ENCODE results near the gene TSPAN18.

The TSPAN18 gene

DNA sequence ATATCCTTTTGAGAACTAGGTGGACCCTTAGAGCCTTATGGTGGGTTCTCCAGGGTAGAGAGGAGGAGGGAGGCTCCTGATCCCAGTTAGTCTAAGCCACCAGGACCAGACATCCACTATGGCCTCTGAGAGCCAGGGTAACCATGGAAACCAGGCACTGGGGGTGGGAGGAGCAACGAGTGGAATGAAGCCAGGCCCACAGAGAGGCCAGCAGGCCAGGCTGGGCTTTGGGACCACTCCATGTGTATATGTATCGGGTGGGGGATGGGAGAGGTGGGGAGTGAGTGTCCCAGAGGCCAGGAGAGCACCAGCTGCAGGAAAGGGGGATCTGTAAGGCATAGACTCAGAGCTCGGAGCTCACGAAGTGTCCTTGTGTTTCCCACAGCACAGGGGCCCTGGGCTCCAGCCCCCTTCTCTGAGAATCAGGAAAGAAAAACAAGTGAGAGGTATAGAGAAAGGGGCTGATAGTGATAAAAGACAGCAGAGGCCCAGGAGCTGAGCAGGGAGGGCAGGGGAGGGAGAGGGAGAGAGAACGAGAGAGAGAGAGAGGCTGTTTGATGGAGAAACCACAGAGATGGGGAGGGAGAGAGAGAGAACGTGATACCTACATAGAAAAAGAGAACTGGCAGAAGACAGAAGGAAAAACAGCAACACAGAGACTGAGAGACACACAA is 15.5 kb upstream of the TSPAN18 start:
- DNase-seq (ENCODE audit: low spot score), result no peak

- DNase-seq (ENCODE audit: low spot score), result no peak
Measured at GRCh38 chr11:44711787-44712608, 14.8 kb upstream of the TSPAN18 start.

GRCh38 chr11:44713022-44713421 is 13.7 kb upstream of the TSPAN18 start:
- DNase-seq (ENCODE audit: low spot score), result no peak

GRCh38 chr11:44716256-44716655 is 10.5 kb upstream of the TSPAN18 start:
- no peak for DNase-seq (ENCODE audit: low spot score)

GRCh38 chr11:44718057-44718456 is 8.7 kb upstream of the TSPAN18 start:
- DNase-seq (ENCODE audit: low spot score), result no peak

- no peak for DNase-seq (ENCODE audit: low spot score)
Measured at GRCh38 chr11:44718612-44719390, 8.0 kb upstream of the TSPAN18 start.

GRCh38 chr11:44725016-44725685 is 1.6 kb upstream of the TSPAN18 start:
- DNase-seq (ENCODE audit: low spot score), result no peak

GRCh38 chr11:44725757-44726282 is 942 bp upstream of the TSPAN18 start:
- DNase-seq (ENCODE audit: low spot score), result no peak

DNA sequence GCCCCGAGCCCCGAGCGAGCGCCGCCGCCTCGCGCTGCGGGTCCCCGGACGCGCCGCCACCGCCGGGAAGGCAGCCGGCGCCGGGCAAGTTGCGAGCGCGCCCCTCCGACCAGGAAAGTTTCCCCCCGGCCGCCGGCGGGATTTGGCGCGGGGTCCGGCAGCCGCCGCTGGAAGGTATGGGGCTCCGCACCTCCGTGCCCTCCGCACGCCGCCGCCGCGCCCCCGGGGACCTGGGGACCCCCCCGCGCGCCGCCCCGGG is 281 bp downstream of the TSPAN18 start:
- DNase-seq (ENCODE audit: low spot score), result no peak

GRCh38 chr11:44727373-44728287 is 868 bp downstream of the TSPAN18 start:
- DNase-seq (ENCODE audit: low spot score), result peak; percentile 65

DNA sequence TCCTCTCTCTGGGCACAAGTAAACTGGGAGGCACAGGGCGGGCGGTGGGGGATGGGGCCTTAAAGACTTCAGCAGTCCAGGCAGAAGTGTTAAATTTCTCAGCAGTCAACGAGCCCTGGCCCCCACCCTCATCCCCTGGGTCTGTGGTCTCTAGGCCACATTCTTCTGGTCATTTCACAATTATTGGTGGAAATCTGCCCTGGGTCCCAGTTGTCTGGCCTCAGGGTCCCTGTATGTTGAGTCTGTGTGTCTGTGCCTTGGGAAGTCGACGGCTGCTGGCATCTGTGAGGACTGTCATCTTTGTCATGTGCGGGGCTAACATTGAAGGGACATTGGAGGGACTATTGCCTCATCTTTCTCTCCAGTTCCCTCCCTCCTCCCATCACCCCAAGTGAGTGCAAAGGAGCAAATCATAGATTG is 1.7 kb downstream of the TSPAN18 start:
- DNase-seq (ENCODE audit: low spot score), result no peak

- DNase-seq (ENCODE audit: low spot score), result no peak
Measured at GRCh38 chr11:44729063-44729462, 2.3 kb downstream of the TSPAN18 start.

DNA sequence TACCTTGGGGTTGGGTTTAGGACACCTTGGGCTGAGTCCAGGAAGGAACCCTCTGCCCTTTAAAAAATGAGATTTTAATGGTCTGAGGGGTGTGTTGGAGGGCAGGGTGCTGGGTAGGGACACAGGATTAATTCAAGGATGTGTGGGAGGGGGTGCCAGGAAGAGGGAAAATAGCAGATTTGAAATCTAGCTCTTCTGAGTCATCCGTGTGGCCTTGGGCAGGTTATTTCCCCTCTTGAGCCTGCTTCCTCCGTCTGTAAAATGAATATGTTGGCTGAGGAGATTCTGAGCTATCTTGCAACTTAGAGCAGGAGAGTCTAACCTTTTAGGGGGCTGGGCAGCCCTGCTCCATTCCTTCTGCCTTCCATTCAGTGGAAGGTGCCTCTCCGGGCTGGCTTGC is 3.0 kb downstream of the TSPAN18 start:
- no peak for DNase-seq (ENCODE audit: low spot score)

GRCh38 chr11:44730775-44731174 is 4.0 kb downstream of the TSPAN18 start:
- no peak for DNase-seq (ENCODE audit: low spot score)

DNA sequence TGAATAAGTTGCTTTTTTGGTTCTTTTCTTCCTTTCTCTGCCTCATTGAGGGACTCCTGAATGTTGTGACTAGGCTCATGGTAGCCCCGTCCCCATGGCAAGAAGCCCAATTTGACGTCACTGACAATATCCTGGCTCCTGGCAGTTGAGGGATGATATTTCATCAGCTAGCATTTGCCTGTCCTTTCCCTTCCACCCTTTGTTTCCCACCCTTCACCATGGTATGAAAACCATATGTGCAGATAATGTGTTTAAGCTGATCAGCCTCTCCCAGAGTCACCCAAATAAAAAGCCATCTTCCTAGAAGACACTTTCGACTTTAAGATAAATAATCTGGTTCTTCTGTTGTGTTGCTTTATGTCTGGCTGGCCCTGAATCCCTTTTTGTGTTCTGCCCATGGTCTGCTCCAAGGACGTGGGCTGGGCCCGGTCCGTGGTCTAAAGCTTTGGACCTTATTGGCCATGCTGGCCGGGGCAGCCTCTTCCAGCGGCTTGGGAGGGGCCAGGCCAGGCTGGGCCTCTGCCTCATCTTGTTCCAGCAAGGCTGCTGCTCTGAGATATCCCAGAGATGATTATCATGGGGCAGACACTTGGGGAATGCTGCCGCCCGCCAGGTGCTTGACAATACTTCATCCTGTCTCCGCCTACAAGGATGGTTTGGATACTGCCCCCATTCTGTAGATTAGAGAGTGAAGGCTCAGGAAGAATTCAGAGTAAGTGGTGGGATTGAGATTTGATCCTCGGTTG is 5.1 kb downstream of the TSPAN18 start:
- no peak for DNase-seq (ENCODE audit: low spot score)

GRCh38 chr11:44732564-44732963 is 5.8 kb downstream of the TSPAN18 start:
- no peak for DNase-seq (ENCODE audit: low spot score)

GRCh38 chr11:44733877-44734276 is 7.1 kb downstream of the TSPAN18 start:
- no peak for DNase-seq (ENCODE audit: low spot score)

GRCh38 chr11:44734843-44735381 is 8.2 kb downstream of the TSPAN18 start:
- no peak for DNase-seq (ENCODE audit: low spot score)

DNA sequence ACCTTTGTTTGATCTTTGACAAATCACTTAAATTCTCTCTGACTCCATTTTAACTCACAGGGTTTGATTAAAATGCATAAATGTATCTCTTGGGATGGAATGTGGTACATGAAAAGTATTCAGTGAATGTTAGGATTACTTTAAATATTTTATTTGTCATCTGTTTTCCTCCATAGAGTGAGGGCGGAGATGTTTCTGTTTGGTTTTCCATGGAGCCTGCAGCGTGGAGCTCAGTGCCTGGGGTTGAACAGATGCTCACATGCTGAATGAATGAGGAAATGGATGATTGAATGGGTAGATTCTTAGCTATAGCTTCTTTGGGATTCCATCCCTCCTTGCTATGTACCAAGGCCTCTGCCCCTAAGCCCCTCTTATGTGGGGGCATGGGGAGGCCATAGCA is 10.0 kb downstream of the TSPAN18 start:
- DNase-seq (ENCODE audit: low spot score), result no peak
